Activated CD8-positive, alpha-beta memory T cell treated with anti-CD3 and anti-CD28 coated beads, Interleukin-2, amount 10 ng/mL, durations not matched to agents 7 days and 5 days (primary cell): ENCODE data around the gene DYNC1LI1. TPM values are rescaled to one million over a fixed set of nuclear protein-coding genes. Genes with fewer than 3 reads are reported as not detected.
A peak's percentile ranks its signal among the peaks of the same experiment; 100 is the strongest.
"Not testable (repeated sequence)": the region's sequence is repeated elsewhere in the genome, so short reads cannot be mapped to it uniquely, and the experiment has no call there.

Experiments used
- ATAC-seq: fragments of 150-1000 bp; cut with Tn5 transposase; one replicate; pipeline ENCODE4 v1.10.0; 2021; ENCODE audit warnings: moderate library complexity
- CTCF ChIA-PET: fragments of 350-600 bp; sonication (Branson Sonifier 250); formaldehyde crosslinking; loops from one replicate; lab custom pipeline; 2021; ENCODE audit warnings: antibody characterized with exemption; lab: Charles Lee
- DNase-seq: peaks from one replicate; pipeline ENCODE4 v3.0.0-alpha.2; 2020
- H3K27ac Mint-ChIP-seq: one replicate; pipeline ENCODE4 v1.8.0; 2021; ENCODE audit warnings: mild to moderate bottlenecking, mixed read lengths
- H3K27me3 Mint-ChIP-seq: one replicate; pipeline ENCODE4 v1.8.0; 2021; ENCODE audit warnings: mixed read lengths
- H3K36me3 Mint-ChIP-seq: one replicate; pipeline ENCODE4 v1.8.0; 2021; ENCODE audit warnings: mild to moderate bottlenecking, mixed read lengths
- H3K4me1 Mint-ChIP-seq: one replicate; pipeline ENCODE4 v1.8.0; 2021; ENCODE audit warnings: mixed read lengths
- H3K4me3 Mint-ChIP-seq: one replicate; pipeline ENCODE4 v1.8.0; 2021; ENCODE audit warnings: mild to moderate bottlenecking, moderate library complexity, mixed read lengths
- H3K9me3 Mint-ChIP-seq: one replicate; pipeline ENCODE4 v1.8.0; 2022; ENCODE audit warnings: low read depth, mixed read lengths
- total RNA-seq, 2 experiments: library from RNA; stranded (reverse); gene quantifications; one replicate each; pipeline ENCODE4 v1.2.3, GENCODE V29; 2021

DYNC1LI1 gene
- total RNA-seq, 2 experiments from 2014 or later: 31.1 to 32.7 TPM

DNA sequence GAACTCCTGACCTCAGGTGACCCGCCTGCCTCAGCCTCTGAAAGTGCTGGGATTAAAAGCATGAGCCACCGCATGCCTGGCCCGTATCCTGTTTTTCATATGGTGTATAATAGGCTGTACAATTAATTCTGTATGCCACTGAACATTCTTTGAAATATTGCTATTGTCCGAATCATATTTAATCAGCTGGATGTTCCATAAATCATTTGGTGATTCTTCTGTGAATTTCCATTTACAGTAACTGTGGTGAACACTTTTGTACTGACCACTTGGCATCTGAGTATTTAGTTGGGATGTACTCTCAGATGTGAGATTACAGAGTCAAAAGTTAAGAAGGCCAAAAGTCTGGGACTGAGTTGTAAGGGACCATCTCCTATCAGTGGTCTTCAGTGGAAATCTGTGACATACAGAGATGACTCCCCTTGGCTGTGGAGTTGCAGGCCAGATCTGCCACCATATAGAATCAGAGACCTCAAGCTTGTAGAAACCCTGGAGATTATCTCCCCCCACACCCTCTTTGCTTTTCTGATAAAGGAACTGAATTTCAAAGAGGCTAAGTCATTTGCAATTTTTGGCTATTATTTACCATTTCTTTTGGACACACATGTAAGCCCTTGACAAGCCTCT lies 25.7 kb upstream of the DYNC1LI1 start:
- Mint-ChIP-seq H3K27ac (no peak overlapping the region), H3K4me1 (no peaks in the 10 kb centered on the region), H3K36me3 (no peaks in the 10 kb centered on the region), H3K27me3 (peaks cover 33% of the 10 kb centered on the region), H3K9me3 (no peaks in the 10 kb centered on the region), H3K4me3 (no peak overlapping the region)
- DNase-seq (no peak), ATAC-seq (no peak)
- CTCF ChIA-PET: no interaction called here

DNA sequence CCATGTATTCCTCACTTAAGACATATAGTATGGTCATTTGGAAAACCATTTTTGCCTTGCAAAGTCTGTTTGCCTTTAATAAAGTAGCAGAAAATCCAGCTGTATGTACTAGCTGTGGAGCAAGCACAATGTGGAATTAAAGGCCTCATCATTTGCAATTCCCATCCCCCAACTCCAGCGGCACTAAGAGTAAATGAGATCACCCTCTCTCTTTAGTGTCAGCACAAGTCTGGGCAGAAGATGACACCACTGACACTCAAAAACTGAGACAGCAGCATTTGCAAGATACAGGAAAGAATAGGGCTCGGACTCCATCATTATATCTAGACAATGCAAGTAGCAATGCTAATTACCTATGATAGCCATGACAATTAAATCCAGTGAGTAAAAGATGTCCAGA lies 24.7 kb upstream of the DYNC1LI1 start:
- CTCF ChIA-PET: no interaction called here

DNA sequence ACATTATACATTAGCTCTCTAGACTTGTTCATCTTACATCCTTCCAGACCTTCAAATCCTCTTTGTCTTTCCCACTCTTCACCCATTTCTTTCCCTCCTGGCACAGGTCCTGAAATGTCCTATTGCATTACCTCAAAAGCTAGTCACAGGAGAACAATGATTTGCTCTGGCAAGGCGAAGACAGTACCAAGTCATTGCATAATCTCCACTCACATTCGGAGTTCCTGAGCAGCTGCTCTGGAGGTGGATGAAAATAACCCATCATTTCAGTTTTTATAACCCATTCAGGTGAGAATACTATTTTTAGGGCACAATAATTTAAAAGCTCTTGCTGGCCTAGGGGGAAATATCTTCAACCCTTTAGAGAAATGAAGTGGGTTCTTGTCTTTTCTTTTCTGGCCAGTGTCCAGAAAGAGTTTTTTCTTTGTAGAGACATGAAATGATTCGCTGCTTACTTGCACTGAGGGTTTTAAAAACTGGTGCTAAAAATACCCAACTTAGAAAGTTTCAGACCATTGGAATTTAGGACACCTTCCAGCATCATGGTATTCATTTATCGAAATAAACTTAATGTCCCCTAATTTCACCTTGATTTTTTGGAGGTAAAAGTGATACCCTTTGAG lies 23.4 kb upstream of the DYNC1LI1 start:
- Mint-ChIP-seq H3K27me3 (peaks cover 26% of the 10 kb centered on the region), H3K27ac (no peak overlapping the region), H3K4me3 (no peak overlapping the region), H3K36me3 (no peaks in the 10 kb centered on the region), H3K4me1 (no peaks in the 10 kb centered on the region), H3K9me3 (no peaks in the 10 kb centered on the region)
- CTCF ChIA-PET: interaction anchor here (1.4 kb wide), 1 partner anchor 8 kb away, joined by 3 read pairs; no protein-coding TSS in a partner anchor
- ATAC-seq (no peak), DNase-seq (no peak)

More for the DNA sequence above, 24.7 kb upstream of the DYNC1LI1 start:
- H3K36me3 Mint-ChIP-seq: no peaks in the 10 kb centered on the region
- H3K27me3 Mint-ChIP-seq: peaks cover 29% of the 10 kb centered on the region
- H3K9me3 Mint-ChIP-seq: no peaks in the 10 kb centered on the region
- H3K27ac Mint-ChIP-seq: no peak overlapping the region
- ATAC-seq: no peak
- H3K4me3 Mint-ChIP-seq: no peak overlapping the region
- no peak for DNase-seq
- H3K4me1 Mint-ChIP-seq: no peaks in the 10 kb centered on the region

DNA sequence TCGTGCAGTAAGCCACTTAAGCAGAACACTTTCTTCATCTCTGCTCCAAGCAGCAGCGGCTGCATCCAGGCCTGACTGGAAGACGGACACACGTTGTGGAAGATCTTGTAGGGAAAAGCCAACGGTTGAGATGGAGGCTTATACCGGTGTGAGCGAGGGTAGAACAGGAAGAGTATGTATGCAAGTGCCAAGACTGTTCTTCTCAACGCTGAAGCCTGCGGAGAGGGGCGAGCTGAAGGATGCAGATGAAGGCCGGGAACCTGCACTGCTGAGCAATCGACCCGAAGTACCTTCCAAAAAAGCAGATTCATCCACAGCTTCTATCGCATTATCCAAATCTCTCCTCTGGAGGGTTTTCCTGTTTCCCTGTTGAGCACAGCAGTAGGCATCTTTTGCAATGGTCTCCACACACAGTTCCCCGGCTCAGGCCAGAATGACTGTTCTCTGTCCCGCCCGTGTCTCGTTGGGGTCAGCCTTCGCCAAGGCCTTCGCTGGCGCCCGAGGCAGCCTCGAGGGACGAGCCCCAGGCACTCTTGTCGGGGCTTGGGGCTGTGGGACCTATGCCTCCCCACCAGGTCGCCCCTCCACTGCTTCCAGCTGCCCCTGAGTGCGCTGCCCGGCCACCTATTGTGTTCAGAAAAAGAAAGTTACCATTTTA lies 22.2 kb upstream of the DYNC1LI1 start:
- Mint-ChIP-seq H3K27me3 (peaks cover 27% of the 10 kb centered on the region), H3K4me3 (no peak overlapping the region), H3K36me3 (no peaks in the 10 kb centered on the region), H3K9me3 (no peaks in the 10 kb centered on the region), H3K27ac (no peak overlapping the region), H3K4me1 (no peaks in the 10 kb centered on the region)
- no peak for DNase-seq
- CTCF ChIA-PET: no interaction called here
- ATAC-seq: no peak

DNA sequence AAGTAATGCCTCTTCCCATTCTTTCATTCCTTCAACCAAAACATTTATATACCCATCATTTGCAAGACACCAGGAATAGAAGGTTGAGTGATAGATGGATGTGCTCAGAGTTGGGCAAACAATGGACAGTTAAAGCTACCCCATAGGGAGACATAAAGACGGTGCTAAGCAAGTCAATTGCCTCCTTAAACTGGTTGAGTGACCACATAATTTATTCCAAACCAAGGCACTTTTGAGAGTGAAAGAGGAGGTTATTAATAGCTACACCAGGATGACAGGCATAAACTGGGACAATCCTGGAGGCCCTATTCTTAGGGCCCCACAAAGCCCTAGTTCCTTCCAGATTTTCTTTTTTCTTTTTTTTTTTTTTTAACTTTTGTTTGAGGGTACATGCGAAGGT lies 21.4 kb upstream of the DYNC1LI1 start:
- CTCF ChIA-PET: no interaction called here

DNA sequence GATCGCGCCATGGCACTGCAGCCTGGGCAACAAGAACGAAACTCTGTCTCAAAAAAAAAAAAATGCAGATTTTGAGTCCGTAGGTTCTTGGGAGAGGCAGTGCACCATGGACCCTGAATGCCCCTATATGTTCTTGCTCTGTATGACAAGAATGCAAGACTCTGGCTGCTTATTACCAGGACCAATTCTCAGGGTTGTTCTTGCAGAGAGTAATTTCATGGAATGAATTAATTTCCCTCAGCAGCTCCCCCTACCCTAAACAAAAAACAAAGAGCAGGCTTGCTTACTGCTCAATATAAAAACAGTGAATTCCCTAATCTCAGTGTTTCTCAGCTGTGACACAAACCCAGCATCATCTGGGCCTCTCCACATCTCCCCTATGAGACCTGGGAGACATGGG lies 20.5 kb upstream of the DYNC1LI1 start:
- Mint-ChIP-seq H3K4me1 (no peaks in the 10 kb centered on the region), H3K4me3 (no peak overlapping the region), H3K27ac (no peak overlapping the region), H3K27me3 (peaks cover 19% of the 10 kb centered on the region), H3K36me3 (no peaks in the 10 kb centered on the region), H3K9me3 (no peaks in the 10 kb centered on the region)
- CTCF ChIA-PET: no interaction called here
- DNase-seq (no peak), ATAC-seq (no peak)

More for the DNA sequence above, 21.4 kb upstream of the DYNC1LI1 start:
- Mint-ChIP-seq H3K4me3 (no peak overlapping the region), H3K36me3 (no peaks in the 10 kb centered on the region), H3K27ac (no peak overlapping the region), H3K9me3 (no peaks in the 10 kb centered on the region), H3K27me3 (peaks cover 24% of the 10 kb centered on the region), H3K4me1 (no peaks in the 10 kb centered on the region)
- ATAC-seq (no peak), DNase-seq (no peak)

DNA sequence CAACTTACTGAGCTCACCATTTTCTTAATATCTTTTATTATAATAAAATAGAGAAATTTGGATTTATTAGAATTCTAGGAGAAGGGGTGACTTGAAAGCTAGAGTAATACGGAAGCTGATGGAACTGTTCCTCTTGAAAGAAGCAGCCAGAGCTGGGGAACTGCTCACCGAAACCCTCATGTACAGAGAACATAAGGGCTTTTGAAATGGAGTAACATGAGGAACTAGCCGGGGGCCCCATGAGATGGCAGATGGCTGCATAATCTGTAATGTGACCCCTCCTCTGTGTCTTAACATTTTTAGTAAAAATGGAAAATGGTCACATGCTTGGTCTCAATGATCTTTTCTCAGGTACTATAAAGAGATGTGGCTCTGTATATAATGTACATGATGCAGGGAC lies 15.7 kb upstream of the DYNC1LI1 start:
- no peak for DNase-seq
- Mint-ChIP-seq H3K4me3 (no peak overlapping the region), H3K27me3 (peaks cover 14% of the 10 kb centered on the region), H3K4me1 (no peaks in the 10 kb centered on the region), H3K9me3 (no peaks in the 10 kb centered on the region), H3K36me3 (no peaks in the 10 kb centered on the region), H3K27ac (no peak overlapping the region)
- CTCF ChIA-PET: interaction anchor here (1.0 to 1.2 kb wide), 2 partner anchors 8 to 17 kb away, joined by 3 read pairs; no protein-coding TSS in a partner anchor
- no peak for ATAC-seq

DNA sequence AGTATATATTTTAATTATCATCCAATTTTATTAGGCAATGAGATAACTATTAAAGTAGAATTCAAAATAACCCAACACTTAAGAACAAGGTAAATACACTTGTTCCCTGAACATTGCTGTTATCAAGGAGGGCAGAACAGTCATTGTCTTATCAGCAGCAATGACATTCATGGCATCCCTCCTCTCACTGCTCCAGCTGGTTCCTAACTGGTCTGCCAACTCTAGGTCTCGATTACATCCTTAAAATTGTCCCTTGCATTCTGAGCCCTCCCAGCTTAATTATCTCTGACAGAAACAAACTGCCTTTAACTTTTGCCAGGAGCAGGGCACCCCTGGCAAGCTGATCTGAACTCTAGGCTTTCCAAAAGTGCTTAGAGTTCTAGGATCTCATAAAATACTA lies 14.0 kb upstream of the DYNC1LI1 start:
- Mint-ChIP-seq H3K27me3 (peaks cover 16% of the 10 kb centered on the region), H3K4me3 (no peak overlapping the region), H3K36me3 (no peaks in the 10 kb centered on the region), H3K27ac (no peak overlapping the region), H3K4me1 (no peaks in the 10 kb centered on the region), H3K9me3 (no peaks in the 10 kb centered on the region)
- CTCF ChIA-PET: no interaction called here
- no peak for DNase-seq
- ATAC-seq: no peak

DNA sequence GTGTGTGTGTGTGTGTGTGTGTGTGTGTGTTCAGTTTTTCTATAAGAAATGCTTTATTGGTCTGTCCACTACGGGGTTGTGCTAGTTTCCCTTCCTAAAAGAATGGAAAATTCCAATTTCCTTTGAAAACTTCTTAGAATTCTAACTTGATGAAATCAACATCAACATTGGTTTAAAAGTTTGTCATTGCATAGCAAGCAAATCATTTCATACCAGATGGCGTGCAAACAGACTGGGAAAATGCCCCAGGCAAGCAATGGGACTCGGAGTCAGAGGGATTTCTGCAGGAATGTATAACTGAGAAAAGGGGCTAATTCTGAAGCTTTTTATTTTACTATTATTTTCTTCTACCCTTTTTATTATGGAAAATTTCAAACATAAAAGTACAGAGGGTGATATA lies 13.1 kb upstream of the DYNC1LI1 start:
- no peaks in the 10 kb centered on the region for H3K36me3 Mint-ChIP-seq
- no peaks in the 10 kb centered on the region for H3K4me1 Mint-ChIP-seq
- DNase-seq (no peak), ATAC-seq (no peak)
- H3K27me3 Mint-ChIP-seq: peaks cover 12% of the 10 kb centered on the region
- H3K4me3 Mint-ChIP-seq: no peak overlapping the region
- CTCF ChIA-PET: no interaction called here
- no peaks in the 10 kb centered on the region for H3K9me3 Mint-ChIP-seq
- H3K27ac Mint-ChIP-seq: no peak overlapping the region

DNA sequence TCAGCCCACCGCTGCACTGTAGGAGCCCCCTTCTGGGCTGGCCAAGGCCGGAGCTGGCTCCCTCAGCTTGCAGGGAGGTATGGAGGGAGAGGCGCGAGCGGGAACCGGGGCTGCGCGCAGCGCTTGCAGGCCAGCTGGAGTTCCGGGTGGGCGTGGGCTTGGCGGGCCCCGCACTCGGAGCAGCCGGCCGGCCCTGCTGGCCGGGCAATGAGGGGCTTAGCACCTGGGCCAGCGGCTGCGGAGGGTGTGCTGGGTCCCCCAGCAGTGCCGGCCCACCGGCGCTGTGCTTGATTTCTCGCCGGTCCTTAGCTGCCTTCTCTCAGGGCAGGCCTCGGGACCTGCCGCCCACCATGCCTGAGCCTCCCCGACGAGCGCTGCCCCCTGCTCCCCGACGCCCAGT lies 8.0 kb upstream of the DYNC1LI1 start:
- CTCF ChIA-PET: interaction anchor here (1.9 kb wide), 1 partner anchor 106 kb away, joined by 4 read pairs; the partner anchor contains the start of gene CNOT10
- ATAC-seq, DNase-seq, H3K4me3 Mint-ChIP-seq, H3K36me3 Mint-ChIP-seq, H3K9me3 Mint-ChIP-seq, H3K27me3 Mint-ChIP-seq, H3K27ac Mint-ChIP-seq: not testable (repeated sequence)
- H3K4me1 Mint-ChIP-seq: peaks cover 13% of the 10 kb centered on the region

DNA sequence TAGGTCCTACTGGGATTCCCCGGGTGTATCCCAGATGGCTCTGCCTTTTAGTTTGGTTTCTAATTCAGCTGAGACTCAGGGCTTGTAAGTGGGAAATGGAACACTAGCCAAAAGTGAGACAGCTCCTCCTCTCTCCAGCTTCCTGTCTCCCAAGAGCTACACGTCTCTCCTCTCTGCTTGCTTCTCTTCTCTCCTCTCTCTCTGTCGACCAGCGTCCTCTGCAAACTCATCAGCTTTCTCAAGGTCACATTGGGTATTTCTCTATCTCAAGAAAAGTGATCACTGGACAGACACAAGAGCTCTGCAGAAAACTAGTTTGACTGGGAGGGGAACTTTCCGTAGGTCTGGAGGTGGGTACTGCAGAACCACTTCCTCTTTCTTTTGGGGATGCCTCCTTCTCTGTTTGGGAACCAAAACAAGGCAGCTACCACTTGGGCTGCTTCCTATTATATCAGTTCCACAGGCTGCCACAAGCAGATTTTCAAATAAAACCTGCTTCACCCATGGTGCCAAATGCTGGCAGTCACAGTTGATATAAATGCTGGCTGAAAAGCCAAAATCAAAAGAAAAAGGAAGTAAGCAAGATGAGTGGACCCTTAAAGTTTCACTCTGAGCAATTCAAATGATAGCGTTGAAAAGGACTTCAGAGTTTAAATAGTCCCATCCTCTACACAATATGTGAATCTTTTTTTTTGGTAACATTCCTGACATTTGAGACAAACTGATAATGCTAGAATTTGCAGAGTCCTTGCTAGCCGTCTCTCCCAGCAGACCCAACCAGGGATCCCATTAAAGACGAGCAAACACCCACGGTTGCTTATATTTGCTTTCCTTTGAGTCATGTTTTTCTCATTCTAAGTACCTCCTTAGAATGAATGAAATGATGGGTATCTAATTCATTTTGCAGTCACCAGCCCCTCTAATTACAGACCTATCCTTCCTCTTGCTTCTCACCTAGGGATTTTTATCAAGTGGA lies 7.2 kb upstream of the DYNC1LI1 start:
- H3K27me3 Mint-ChIP-seq: peaks cover 4% of the 10 kb centered on the region
- ATAC-seq: peak; percentile 86

DNA sequence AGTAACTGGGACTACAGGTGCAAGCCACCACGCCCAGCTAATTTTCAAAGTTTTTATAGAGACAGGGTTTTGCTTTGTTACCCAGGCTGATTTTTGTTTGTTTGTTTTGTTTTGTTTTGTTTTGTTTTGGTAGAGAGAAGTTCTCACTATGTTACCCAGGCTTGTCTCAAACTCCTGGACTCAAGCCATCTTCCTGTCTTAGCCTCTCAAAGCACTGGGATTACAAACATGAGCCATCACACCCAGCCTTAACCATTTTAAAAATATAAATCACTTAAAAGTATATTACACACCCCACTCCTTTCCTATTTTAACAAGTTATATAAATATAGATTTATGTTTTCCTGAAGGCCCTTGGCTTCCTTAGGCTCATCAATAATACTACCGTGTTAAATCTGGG lies 6.5 kb upstream of the DYNC1LI1 start:
- no peak overlapping the region for H3K4me3 Mint-ChIP-seq
- CTCF ChIA-PET: interaction anchor here (0.6 to 1.9 kb wide), 4 partner anchors 9 to 243 kb away, joined by 3 to 4 read pairs (median 4); partner anchors contain the start of gene CNOT10

More for the DNA sequence above, 7.2 kb upstream of the DYNC1LI1 start:
- DNase-seq: peak; percentile 46
- Mint-ChIP-seq H3K27ac (peak overlapping the region; percentile 89), H3K36me3 (no peaks in the 10 kb centered on the region), H3K4me3 (peak overlapping the region; percentile 66), H3K9me3 (no peaks in the 10 kb centered on the region), H3K4me1 (peaks cover 13% of the 10 kb centered on the region)
- CTCF ChIA-PET: interaction anchor here (0.6 to 1.9 kb wide), 4 partner anchors 10 to 244 kb away, joined by 3 to 4 read pairs (median 4); partner anchors contain the start of gene CNOT10

More for the DNA sequence above, 6.5 kb upstream of the DYNC1LI1 start:
- Mint-ChIP-seq H3K36me3 (no peaks in the 10 kb centered on the region), H3K4me1 (peaks cover 13% of the 10 kb centered on the region), H3K27me3 (peaks cover 4% of the 10 kb centered on the region), H3K9me3 (no peaks in the 10 kb centered on the region), H3K27ac (peak overlapping the region; percentile 89)
- no peak for ATAC-seq
- no peak for DNase-seq
